Caco-2 (cell line): Measurements from ENCODE around the gene SLC9A6. TPM values are rescaled to one million over a fixed set of nuclear protein-coding genes. Genes with fewer than 3 reads are reported as not detected.

Experiments used
- BruUV-seq: library from RNA; stranded (reverse); fragments of 400-500 nt; replicated peaks from 2 replicates; lab custom pipeline; 2021; lab: Mats Ljungman, UMichigan
- CTCF ChIA-PET: fragments of 300-600 bp; sonication (Branson Sonifier 250); formaldehyde crosslinking; loops from one replicate; lab custom pipeline; 2022; ENCODE audit warnings: antibody characterized with exemption; lab: Charles Lee
- POLR2A ChIA-PET: fragments of 300-600 bp; sonication (Branson Sonifier 250); formaldehyde crosslinking; loops from one replicate; lab custom pipeline; 2022; ENCODE audit warnings: antibody characterized with exemption; lab: Charles Lee
- DNase-seq, 2 experiments: peaks; one replicate each; pipeline versions ENCODE4 v3.0.0 to v3.0.0-alpha.2; 2020 to 2022
- H3K27me3 ChIP-seq: replicated peaks from 2 replicates; pipeline ENCODE4 v1.6.0; 2011; ENCODE audit warnings: low read length; ENCODE audit not compliant: control insufficient read depth, insufficient read depth
- H3K36me3 ChIP-seq: 2 replicates; pipeline ENCODE4 v1.5.1; 2011; ENCODE audit warnings: low read length; ENCODE audit not compliant: control insufficient read depth, insufficient read depth
- H3K4me1 ChIP-seq: fragments of 250-450 bp; sonication (Bioruptor Pico); 2 replicates; pipeline ENCODE4 v1.5.1; 2020; ENCODE audit warnings: mild to moderate bottlenecking
- H3K4me3 ChIP-seq: 2 replicates; pipeline ENCODE4 v1.5.1; 2011; ENCODE audit warnings: low read depth, mild to moderate bottlenecking, control low read depth, low read length
- H3K9me3 ChIP-seq: fragments of 250-450 bp; sonication (Bioruptor Pico); 2 replicates; pipeline ENCODE4 v1.5.1; 2020; ENCODE audit warnings: mild to moderate bottlenecking, moderate library complexity
- H3K27ac Mint-ChIP-seq: one replicate; pipeline ENCODE4 v1.8.0; 2022; ENCODE audit warnings: mixed read lengths; ENCODE audit not compliant: unreplicated experiment
- H3K27me3 Mint-ChIP-seq: one replicate; pipeline ENCODE4 v1.8.0; 2022; ENCODE audit warnings: mixed read lengths; ENCODE audit not compliant: insufficient read depth, unreplicated experiment
- H3K36me3 Mint-ChIP-seq: one replicate; pipeline ENCODE4 v1.8.0; 2022; ENCODE audit warnings: mild to moderate bottlenecking, mixed read lengths; ENCODE audit not compliant: insufficient read depth, unreplicated experiment
- H3K4me1 Mint-ChIP-seq: one replicate; pipeline ENCODE4 v1.8.0; 2022; ENCODE audit warnings: low read depth, mixed read lengths; ENCODE audit not compliant: unreplicated experiment
- H3K4me3 Mint-ChIP-seq: one replicate; pipeline ENCODE4 v1.8.0; 2022; ENCODE audit warnings: mild to moderate bottlenecking, moderate library complexity, mixed read lengths; ENCODE audit not compliant: unreplicated experiment
- H3K9me3 Mint-ChIP-seq: one replicate; pipeline ENCODE4 v1.8.0; 2022; ENCODE audit warnings: mixed read lengths; ENCODE audit not compliant: unreplicated experiment
- CTCF ChIP-seq, 2 experiments: fragments of 200-600 bp in 1 of 2; IDR thresholded peaks; 1 replicate in 1 of 2; 2 replicates in 1 of 2; pipeline versions ENCODE4 v1.5.1 to v1.8.0; 2011 to 2022; ENCODE audit warnings: antibody characterized with exemption in 1 of 2, control low read depth in 1 of 2, inconsistent platforms in 1 of 2, low read depth in 1 of 2, low read length in 1 of 2, mild to moderate bottlenecking in 1 of 2, moderate library complexity in 1 of 2; ENCODE audit not compliant: insufficient read depth in 1 of 2, severe bottlenecking in 1 of 2, unreplicated experiment in 1 of 2
- intact Hi-C: fragments of 100-400 bp; cut with micrococcal nuclease; formaldehyde crosslinking; loops from one replicate; pipeline ENCODE4 v1.10.0; 2022; ENCODE audit not compliant: unreplicated experiment
- total RNA-seq: library from RNA; stranded (reverse); gene quantifications from 2 replicates; pipeline ENCODE4 v1.2.3, GENCODE V29; 2022

The SLC9A6 gene
- total RNA-seq, 1 experiment from 2014 or later, result 9.9 TPM

GRCh38 chrX:135984791-135985156 is 461 bp upstream of the SLC9A6 start:
- peaks cover 22% of the 10 kb centered on the region for H3K4me1 Mint-ChIP-seq
- peak overlapping the region; percentile 73 for H3K27ac Mint-ChIP-seq
- Histone ChIP-seq H3K36me3 (no peaks in the 10 kb centered on the region), H3K27me3 (no peaks in the 10 kb centered on the region), H3K4me3 (peak overlapping the region; percentile 63), H3K4me1 (no peaks in the 10 kb centered on the region), H3K9me3 (no peaks in the 10 kb centered on the region)
- no peaks in the 10 kb centered on the region for H3K9me3 Mint-ChIP-seq
- no TSS peak for BruUV-seq
- H3K27me3 Mint-ChIP-seq, result no peaks in the 10 kb centered on the region
- peak overlapping the region; percentile 76 for H3K4me3 Mint-ChIP-seq
- intact Hi-C loops, result loop anchor here (1.0 kb wide), 1 partner anchor 10 kb away; no protein-coding TSS in a partner anchor
- no peak for TF ChIP-seq CTCF (IDR thresholded peaks at IDR 0.05; ENCODE audit: insufficient read depth in 1 of 2, low read depth in 1 of 2, low read length in 1 of 2, severe bottlenecking in 1 of 2, unreplicated experiment in 1 of 2)
- H3K36me3 Mint-ChIP-seq, result no peaks in the 10 kb centered on the region
- ChIA-PET POLR2A (interaction anchor here (0.7 kb wide), 1 partner anchor 19 kb away, joined by 3 read pairs; no protein-coding TSS in a partner anchor), CTCF (no interaction called here)
- no peak for DNase-seq

- no TSS peak for BruUV-seq
- Histone ChIP-seq H3K4me1 (no peaks in the 10 kb centered on the region), H3K9me3 (no peaks in the 10 kb centered on the region), H3K27me3 (no peaks in the 10 kb centered on the region), H3K36me3 (no peaks in the 10 kb centered on the region), H3K4me3 (peak overlapping the region; percentile 63)
- Mint-ChIP-seq H3K4me1 (peaks cover 22% of the 10 kb centered on the region), H3K27ac (peak overlapping the region; percentile 66), H3K4me3 (peak overlapping the region; percentile 76), H3K27me3 (no peaks in the 10 kb centered on the region), H3K9me3 (no peaks in the 10 kb centered on the region), H3K36me3 (no peaks in the 10 kb centered on the region)
- no peak for DNase-seq
- intact Hi-C loops, result no loop called here
- ChIA-PET POLR2A (no interaction called here), CTCF (no interaction called here)
- no peak for TF ChIP-seq CTCF (IDR thresholded peaks at IDR 0.05; ENCODE audit: insufficient read depth in 1 of 2, low read depth in 1 of 2, low read length in 1 of 2, severe bottlenecking in 1 of 2, unreplicated experiment in 1 of 2)
Measured at GRCh38 chrX:135985973-135986310, 707 bp downstream of the SLC9A6 start.

- Mint-ChIP-seq H3K9me3 (no peaks in the 10 kb centered on the region), H3K4me1 (peaks cover 15% of the 10 kb centered on the region), H3K36me3 (no peaks in the 10 kb centered on the region), H3K4me3 (no peak overlapping the region), H3K27ac (no peak overlapping the region), H3K27me3 (no peaks in the 10 kb centered on the region)
- no peaks in the 10 kb centered on the region for H3K4me1 ChIP-seq
- no peak for TF ChIP-seq CTCF (IDR thresholded peaks at IDR 0.05; ENCODE audit: insufficient read depth in 1 of 2, low read depth in 1 of 2, low read length in 1 of 2, severe bottlenecking in 1 of 2, unreplicated experiment in 1 of 2)
- BruUV-seq, result no TSS peak
- no peaks in the 10 kb centered on the region for H3K36me3 ChIP-seq
- no peaks in the 10 kb centered on the region for H3K27me3 ChIP-seq
- no peaks in the 10 kb centered on the region for H3K9me3 ChIP-seq
- intact Hi-C loops, result no loop called here
- no peak for DNase-seq
- H3K4me3 ChIP-seq, result no peak overlapping the region
- ChIA-PET POLR2A (no interaction called here), CTCF (no interaction called here)
Measured at GRCh38 chrX:135988245-135988644, 3.0 kb downstream of the SLC9A6 start.
